Stimulated activated CD4-positive, alpha-beta T cell treated with anti-CD3 and anti-CD28 coated beads, Interleukin-12 subunit alpha, Interleukin-12 subunit beta, amount 100 ng/mL, for 24 hours (primary cell): ENCODE measurements around the gene RETREG2.

Source experiments
- DNase-seq, 2 experiments: peaks; one replicate each; pipeline ENCODE4 v3.0.0-alpha.2; 2020; ENCODE audit warnings: low read depth in 2 of 2

Gene RETREG2

DNA sequence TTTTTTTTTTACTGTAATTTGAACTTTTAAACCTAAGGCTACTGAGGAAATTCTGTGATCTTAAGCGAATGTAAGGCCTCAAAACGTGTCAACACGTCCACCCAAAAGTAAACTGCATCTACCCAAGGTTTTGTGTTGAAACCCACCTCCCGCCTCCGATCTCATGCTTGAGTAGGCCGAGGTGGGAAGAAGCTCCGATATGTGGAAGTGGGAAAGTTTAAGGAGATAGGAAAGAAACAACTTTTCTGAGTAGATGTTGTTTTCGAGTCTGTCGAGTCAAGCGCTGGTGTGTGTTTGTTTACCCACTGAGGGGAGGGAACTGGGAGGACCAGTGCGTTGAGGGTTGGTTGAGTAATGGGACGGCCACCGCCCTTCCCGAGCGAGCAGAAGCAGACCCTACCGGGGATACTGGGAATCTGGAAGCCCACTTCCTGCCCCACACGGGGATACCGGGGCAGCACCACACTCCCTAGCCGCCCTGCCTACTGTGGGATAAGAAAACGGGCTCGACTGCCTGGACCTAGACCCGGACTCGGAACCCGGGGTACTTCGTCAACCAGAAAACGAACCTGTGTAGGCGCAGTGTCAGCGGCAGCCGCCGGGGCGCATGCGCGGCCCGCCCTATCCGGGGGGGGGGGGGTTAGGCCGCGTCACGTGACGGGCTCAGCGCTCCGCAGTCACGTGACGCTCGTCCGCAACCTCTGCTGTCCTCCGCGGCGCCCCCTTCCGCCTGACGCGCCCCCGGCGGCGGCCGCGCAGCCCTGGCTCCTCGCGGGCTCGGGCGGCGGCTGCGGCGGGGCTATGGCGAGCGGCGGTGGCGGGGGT, at the start of gene RETREG2:
TSS of gene RETREG2 (plus strand) at position 724 of the 825 bp plus-strand sequence. CDS start at position 802, 78 bp downstream.
- DNase-seq: peak; percentile 62 to 63

- DNase-seq: no peak
These were observed 49.7 kb upstream of the RETREG2 start for GRCh38 chr2:219128396-219128795.

DNA sequence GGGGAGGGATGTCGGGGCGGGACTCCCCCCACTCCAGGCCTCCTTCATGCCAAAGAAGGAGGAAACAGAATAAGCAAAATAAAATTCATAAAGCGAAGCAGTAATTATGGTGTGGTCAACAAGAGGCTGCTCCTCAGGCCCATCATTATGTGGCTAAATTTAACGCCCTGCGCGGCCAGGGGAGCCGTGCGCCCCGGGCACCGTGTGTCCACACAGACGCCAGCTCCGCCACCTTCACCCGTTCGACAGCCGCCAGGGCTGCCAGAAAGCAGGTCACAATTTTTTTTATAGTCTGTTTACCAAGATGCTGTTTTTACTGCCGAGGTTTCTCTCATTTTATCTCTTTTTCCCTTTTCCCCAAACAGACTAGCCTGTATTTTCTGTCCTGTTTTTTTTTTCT, 48.5 kb upstream of the RETREG2 start:
- no peak for DNase-seq

DNA sequence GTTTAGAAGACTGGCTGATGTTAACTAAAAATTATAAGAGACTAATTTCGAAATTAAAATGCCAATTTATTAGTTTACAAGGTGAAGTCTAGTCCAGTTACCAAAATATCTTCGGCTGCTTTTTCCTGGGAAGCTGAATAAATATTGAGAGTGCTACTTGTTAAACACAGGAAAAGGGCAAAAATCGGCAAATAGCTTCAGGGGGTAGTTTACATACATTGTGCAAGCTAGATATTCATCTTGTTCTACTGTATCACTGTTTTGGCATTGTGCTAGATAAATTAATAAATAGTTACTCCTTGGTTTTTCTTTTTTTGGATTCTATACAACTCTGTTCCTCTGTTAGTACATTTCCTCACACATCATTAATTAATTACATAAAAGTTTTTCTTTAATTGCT, 46.7 kb upstream of the RETREG2 start:
- no peak for DNase-seq

GRCh38 chr2:219131744-219132143, 46.3 kb upstream of the RETREG2 start:
- no peak for DNase-seq

DNA sequence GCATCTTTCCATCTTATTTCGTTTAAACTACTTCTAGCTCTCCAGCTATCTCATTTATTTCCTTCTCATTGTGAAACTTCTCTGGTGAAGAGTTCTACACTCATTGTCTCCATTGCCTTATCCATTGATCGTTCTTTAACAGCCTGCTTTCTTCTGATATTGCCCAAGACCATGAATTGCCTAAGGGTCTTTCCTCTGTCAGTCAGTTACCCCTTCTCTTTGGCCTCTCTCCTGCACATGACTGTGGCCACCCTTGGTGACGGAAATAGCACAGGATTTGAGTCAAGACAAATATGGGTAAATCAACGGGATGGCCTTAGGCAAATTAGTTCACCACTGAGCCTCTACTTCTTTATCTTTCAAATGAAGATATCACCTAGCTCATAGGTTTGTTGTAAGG, 44.1 kb upstream of the RETREG2 start:
- DNase-seq: no peak

GRCh38 chr2:219140722-219141121, 37.4 kb upstream of the RETREG2 start:
- DNase-seq: no peak

DNA sequence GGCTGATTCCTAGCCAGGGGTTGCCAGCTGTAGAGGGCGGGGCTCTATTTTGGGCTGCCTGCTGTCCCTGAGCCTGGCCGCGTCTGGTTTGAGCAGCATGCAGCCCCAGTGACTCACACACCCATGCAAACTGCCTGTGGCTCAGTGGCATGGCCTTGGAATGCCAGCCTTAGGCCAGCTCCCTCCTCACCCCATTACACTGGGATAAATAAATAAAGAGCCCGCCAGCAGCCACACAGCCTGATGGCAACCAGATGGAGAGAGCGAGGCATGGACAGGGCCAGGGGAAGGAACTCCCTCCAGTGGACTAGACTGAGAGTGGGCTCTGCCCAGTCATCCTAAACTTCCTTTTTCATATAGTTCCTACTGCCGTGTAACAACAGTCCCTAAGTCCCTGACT, 35.7 kb upstream of the RETREG2 start:
- no peak for DNase-seq

DNA sequence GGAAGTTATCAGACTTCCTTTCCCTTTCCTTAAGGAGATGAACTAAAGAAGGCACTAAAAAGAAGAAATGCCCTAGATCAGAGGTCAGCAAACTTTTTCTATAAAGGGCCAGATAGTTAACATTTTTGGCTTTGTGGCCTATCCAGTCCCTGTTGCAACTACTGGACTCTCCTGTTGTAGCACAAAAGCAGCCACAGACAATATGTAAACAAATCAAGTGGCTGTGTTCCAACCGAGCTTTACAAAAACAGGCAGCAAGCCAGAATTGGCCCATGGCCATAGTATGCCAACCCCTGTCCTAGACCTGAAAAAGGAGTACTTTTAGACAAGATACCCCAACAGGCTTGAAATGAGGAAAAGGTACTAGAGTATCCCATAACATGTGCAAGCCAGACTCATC, 28.4 kb upstream of the RETREG2 start:
- DNase-seq: no peak

DNA sequence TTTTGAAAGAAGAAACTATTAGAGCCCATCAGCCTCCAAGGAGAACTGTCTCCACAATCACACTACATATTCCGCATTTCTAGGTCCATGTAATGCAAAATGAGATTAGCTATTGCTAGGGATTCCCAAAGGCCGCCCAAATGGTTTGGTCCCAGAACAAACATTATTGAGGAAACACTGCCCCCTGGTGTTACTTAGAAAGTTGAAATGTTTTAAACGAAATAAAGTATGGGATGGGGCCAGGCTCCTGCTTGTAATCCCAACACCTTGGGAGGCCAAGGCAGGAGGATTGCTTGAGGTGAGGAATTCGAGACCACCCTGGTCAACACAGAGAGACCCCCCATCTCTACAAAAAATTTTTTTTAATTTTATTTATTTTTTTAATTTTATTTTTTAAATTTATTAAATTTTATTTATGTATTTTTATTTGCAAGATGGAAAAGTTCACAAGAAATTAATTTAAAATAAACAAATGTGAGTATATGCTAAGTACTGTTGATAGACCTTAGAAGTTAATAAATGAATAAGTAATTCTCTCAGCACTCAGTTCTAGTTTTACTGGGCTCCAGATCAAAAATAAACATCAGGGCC, 22.9 kb upstream of the RETREG2 start:
- DNase-seq: no peak

DNA sequence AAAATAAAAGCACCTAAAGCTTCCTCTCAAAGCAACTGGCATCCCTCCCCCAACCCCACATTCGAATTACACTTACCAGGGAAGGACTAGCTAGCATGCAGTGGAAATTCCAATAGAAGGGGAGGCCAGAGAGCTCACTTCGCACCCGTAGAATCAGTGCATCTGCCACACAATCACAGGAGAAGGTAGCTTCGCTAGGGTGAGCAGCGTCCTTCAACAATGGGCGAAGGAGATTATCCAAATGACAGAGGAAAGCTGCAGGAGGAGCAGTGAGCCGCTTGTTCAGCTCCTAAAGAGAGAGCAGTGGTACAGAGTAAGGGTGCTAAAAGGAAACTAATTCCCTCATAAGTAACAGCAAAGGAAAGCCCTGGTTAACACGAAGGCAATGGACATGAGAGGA, 20.7 kb upstream of the RETREG2 start:
- DNase-seq: no peak

DNA sequence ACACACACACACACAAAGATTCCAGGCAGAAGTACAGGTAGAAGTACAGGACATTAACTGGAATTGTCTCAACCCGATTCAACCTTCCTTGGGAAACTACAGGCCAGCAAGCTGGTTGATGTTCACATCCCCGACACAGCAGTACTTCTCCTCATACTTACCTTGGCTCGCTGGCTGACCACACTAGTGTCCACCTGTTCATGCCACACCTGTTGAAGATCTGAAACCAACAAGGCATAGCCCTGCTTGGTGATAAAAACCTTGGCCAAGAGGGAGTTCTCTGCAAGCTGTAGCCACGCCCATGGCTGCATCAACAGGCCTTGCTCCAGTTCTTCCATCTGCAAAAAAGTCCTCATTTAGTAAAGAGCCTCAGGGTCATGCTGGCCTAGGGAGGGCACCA, 20.1 kb upstream of the RETREG2 start:
- DNase-seq: no peak

DNA sequence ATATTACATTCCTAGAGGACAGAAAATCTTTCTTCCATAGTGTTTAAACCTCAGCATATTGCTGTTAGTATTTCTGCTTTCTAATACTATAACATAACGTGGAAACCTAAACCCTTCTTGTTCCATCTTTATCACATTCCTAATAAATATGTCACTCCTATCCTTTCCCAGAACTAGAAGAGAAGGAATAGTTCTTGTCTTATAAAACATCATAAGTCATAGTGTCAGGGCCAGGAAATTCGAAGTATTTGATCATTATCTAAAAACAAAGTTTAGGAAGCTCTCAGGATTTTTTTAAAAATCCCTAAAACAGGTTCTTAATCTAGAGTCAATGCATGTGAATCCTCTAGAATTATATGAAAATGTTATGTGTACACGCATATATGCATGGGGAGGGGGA, 19.5 kb upstream of the RETREG2 start:
- no peak for DNase-seq

DNA sequence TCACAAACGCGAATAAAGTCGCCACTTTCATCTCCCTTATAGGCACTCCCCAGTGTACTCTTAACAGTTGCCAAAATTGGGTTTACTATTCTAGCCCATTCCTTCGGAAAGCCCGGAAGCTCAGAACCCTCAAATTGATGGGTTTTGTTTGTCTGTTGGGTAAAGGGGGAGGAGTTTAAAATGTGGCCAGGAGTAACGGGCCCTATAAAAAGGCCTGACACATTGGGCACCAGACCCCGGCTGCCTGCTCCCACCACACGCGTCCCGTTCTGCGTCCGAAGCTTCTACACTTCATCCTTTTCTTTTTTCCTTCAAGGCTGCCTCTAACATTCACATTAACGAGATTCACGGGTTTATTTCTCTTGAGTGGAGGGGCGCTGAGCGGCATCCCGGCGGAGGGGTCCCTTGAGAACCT, 18.3 kb upstream of the RETREG2 start:
- DNase-seq: no peak

GRCh38 chr2:219160186-219161017, 17.7 kb upstream of the RETREG2 start, which contains the start of gene NHEJ1:
NHEJ1 (minus strand) TSS chr2:219160815; CDS start chr2:219158362, 2,453 bp downstream.
- DNase-seq: peak; percentile 89 to 96

GRCh38 chr2:219161097-219161496, 17.0 kb upstream of the RETREG2 start:
- no peak for DNase-seq

DNA sequence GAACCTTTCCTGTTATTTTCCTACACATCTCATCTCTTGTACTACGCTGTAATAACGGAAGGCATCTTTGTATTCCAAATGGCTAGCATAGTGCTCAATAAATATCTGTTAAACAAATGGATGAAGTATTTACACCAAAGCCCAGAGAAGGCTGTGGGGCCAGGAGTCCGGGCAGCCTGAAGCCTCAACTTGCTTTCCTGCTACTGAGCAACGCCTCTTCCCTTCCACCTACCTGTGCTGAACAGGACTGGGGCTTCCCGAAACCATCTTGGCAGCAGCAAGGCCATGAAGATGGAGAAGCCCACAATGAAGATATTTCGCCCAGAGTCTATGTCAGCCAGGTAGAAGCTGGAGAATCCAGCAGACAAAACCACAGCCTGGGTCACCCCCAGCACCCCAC, 14.9 kb upstream of the RETREG2 start:
- no peak for DNase-seq

DNA sequence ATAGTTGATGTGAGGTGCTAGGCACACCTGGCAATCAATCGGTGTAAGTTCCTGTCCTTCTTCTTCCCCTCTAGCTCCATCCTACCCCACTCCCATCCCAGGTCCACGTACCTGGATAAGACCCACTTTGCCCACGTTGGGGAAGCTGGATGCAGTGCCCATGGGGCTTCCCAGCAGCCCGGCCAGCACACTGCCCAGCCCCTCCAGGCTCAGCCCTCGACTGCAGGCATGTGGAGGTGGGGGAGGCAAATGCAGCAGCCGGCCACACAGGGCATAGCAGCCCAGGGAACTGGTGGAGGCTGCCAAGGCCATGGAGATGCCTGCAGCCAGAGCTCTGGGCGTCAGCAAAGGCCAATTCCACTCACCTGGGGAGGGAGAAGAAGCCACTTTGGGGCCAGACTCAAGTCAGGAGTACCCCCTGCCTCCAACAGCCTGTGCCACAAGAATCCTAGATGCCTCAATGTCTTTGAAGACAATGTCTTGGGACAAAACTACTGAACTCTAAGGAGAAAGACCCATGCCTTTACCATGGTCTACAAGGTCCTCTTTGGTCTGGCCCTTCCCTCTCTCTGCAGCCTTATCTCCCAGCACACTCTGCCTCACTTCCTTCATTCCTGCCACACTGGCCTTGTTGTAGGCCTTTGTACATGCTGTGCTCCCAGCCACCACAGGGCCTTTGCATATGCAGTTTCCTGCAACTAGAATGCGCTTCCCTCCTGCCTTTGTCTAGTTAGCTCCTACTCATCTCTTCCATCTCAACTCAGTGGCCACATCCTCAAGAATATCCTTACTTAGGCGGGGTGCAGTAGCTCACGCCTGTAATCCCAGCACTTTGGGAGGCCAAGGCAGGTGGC, 12.8 kb upstream of the RETREG2 start:
- no peak for DNase-seq

DNA sequence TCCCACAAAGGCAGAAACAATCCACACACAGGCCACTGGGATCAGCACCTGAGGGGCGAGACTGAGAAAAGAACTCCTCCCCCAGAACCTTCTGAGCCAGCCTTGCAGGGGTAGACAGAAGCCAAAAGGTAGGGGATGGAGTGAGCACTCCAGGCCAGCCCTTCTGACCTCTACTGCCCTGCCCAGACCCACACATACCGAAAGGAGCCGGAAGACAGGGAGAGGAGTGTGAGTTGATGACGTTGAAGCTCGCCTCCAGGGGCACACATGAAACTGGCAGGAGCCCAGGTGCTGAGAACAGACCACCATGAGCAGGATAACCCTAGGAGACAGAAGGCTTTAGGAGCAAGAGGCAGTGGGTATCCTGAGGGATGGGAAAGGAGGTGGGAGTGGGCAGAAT, 10.1 kb upstream of the RETREG2 start:
- DNase-seq: no peak

DNA sequence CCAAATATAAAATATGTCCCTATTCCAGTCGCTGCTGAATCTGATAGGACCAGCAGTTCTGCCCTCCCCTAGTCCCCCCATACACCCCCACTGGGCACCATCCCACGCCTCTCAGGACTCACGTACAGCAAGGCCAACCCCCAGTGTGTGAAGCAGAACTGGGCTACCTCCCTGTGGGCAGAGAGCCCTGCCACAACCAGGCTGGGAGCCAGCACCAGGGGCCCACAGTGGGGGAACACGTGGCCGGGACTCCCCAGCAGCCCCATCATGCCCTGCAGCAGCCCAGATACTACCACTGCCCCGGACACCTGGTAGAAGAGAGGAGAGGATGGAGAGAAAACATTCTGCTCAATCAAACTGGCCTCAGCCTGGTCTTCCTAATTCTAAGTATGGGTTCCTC, 9.5 kb upstream of the RETREG2 start:
- DNase-seq: no peak

GRCh38 chr2:219168932-219169331, 9.1 kb upstream of the RETREG2 start:
- DNase-seq: no peak
